Mesothelial cell of epicardium (in vitro differentiated cells): ENCODE data around the gene C1GALT1. TPM values are rescaled to one million over a fixed set of nuclear protein-coding genes. Genes with fewer than 3 reads are reported as not detected.
"Not testable (repeated sequence)": the region's sequence is repeated elsewhere in the genome, so short reads cannot be mapped to it uniquely, and the experiment has no call there.

ENCODE experiments used
- DNase-seq, 2 experiments: peaks; one replicate each; pipeline ENCODE4 v3.0.0; 2021; ENCODE audit warnings: low spot score in 2 of 2; ENCODE audit not compliant: unreplicated experiment in 2 of 2
- H3K27ac Mint-ChIP-seq: 2 replicates; pipeline ENCODE4 v1.8.0; 2021; ENCODE audit warnings: mixed read lengths
- H3K27me3 Mint-ChIP-seq: 2 replicates; pipeline ENCODE4 v1.8.0; 2021; ENCODE audit warnings: low read depth, mixed read lengths
- H3K36me3 Mint-ChIP-seq: 2 replicates; pipeline ENCODE4 v1.8.0; 2021; ENCODE audit warnings: mixed read lengths
- H3K4me1 Mint-ChIP-seq: 2 replicates; pipeline ENCODE4 v1.8.0; 2021; ENCODE audit warnings: mixed read lengths
- H3K4me3 Mint-ChIP-seq: 2 replicates; pipeline ENCODE4 v1.8.0; 2021; ENCODE audit warnings: mild to moderate bottlenecking, moderate library complexity, mixed read lengths
- H3K9me3 Mint-ChIP-seq: 2 replicates; pipeline ENCODE4 v1.8.0; 2021; ENCODE audit warnings: mixed read lengths
- total RNA-seq: library from RNA; stranded (reverse); gene quantifications from 3 replicates; pipeline ENCODE4 v1.2.1, GENCODE V29; 2021
- TF ChIP-seq, protein P1 (sequence below): fragments of 200-600 bp; sonication (generic); IDR thresholded peaks from one replicate; pipeline ENCODE4 v1.5.0; 2021; ENCODE audit warnings: antibody characterized with exemption; ENCODE audit not compliant: unreplicated experiment

Gene C1GALT1
- total RNA-seq, 1 donor from 2014 or later: 36.8 TPM

DNA sequence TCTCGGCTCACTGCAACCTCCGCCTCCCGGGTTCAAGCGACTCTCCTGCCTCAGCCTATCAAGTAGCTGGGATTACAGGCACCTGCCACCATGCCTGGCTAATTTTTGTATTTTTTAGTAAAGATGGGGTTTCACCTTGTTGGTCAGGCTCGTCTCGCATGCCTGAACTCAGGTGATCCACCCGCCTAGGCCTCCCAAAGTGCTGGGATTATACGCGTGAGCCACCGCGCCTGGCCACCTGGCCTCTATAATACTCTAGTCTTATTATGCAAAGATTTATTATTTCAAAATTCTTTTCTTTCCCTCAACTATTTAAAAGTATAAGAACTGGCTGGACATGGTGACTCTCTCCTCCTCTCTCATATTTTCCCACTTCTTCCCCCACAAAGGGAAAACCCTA is 30.0 kb upstream of the C1GALT1 start:
- Mint-ChIP-seq H3K27ac (no peak overlapping the region), H3K9me3 (peaks cover 15% of the 10 kb centered on the region), H3K4me1 (no peaks in the 10 kb centered on the region), H3K4me3 (no peak overlapping the region), H3K36me3 (peaks cover 3% of the 10 kb centered on the region), H3K27me3 (no peaks in the 10 kb centered on the region)
- DNase-seq: no peak
- TF ChIP-seq, protein P1, sequence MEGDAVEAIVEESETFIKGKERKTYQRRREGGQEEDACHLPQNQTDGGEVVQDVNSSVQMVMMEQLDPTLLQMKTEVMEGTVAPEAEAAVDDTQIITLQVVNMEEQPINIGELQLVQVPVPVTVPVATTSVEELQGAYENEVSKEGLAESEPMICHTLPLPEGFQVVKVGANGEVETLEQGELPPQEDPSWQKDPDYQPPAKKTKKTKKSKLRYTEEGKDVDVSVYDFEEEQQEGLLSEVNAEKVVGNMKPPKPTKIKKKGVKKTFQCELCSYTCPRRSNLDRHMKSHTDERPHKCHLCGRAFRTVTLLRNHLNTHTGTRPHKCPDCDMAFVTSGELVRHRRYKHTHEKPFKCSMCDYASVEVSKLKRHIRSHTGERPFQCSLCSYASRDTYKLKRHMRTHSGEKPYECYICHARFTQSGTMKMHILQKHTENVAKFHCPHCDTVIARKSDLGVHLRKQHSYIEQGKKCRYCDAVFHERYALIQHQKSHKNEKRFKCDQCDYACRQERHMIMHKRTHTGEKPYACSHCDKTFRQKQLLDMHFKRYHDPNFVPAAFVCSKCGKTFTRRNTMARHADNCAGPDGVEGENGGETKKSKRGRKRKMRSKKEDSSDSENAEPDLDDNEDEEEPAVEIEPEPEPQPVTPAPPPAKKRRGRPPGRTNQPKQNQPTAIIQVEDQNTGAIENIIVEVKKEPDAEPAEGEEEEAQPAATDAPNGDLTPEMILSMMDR: no peak

DNA sequence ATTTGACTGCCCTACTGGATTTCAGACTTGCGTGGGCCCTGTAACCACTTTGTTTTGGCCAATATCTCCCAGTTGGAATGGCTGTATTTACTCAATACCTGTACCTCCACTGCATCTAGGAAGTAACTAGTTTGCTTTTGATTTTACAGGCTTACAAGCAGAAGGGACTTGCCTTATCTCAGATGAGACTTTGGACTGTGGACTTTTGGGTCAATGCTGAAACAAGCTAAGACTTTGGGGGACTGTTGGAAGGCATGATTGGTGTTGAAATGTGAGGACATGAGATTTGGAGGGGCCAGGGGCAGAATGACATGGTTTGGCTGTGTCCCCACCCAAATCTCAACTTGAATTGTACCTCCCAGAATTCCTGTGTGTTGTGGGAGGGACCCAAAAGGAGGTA is 28.0 kb upstream of the C1GALT1 start:
- not testable (repeated sequence) for H3K4me1 Mint-ChIP-seq, H3K4me3 Mint-ChIP-seq, H3K27ac Mint-ChIP-seq, H3K36me3 Mint-ChIP-seq, H3K27me3 Mint-ChIP-seq, DNase-seq
- peaks cover 15% of the 10 kb centered on the region for H3K9me3 Mint-ChIP-seq

DNA sequence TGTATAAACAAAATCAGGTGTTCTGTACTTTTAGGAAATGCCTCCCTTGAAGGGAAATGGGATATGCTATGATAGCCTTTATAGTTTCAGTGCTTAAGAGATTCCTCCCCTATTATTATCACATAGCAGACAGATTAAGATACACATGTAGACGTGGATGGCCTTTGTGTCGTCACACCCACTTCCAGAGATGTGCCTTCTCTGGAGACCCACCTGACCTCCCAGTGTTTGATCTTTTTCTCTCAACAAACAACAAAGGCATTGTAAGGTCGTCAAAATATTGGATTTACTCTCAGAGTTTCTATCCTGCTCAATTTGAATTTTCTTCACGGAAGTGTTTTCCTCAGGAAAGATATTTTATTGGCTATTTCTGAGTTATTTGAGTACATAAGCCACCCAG is 25.7 kb upstream of the C1GALT1 start:
- Mint-ChIP-seq H3K4me1 (peaks cover 4% of the 10 kb centered on the region), H3K27me3 (no peaks in the 10 kb centered on the region), H3K9me3 (peaks cover 15% of the 10 kb centered on the region), H3K27ac (no peak overlapping the region), H3K36me3 (peaks cover 3% of the 10 kb centered on the region), H3K4me3 (no peak overlapping the region)
- DNase-seq: no peak
- TF ChIP-seq, protein P1: no peak

DNA sequence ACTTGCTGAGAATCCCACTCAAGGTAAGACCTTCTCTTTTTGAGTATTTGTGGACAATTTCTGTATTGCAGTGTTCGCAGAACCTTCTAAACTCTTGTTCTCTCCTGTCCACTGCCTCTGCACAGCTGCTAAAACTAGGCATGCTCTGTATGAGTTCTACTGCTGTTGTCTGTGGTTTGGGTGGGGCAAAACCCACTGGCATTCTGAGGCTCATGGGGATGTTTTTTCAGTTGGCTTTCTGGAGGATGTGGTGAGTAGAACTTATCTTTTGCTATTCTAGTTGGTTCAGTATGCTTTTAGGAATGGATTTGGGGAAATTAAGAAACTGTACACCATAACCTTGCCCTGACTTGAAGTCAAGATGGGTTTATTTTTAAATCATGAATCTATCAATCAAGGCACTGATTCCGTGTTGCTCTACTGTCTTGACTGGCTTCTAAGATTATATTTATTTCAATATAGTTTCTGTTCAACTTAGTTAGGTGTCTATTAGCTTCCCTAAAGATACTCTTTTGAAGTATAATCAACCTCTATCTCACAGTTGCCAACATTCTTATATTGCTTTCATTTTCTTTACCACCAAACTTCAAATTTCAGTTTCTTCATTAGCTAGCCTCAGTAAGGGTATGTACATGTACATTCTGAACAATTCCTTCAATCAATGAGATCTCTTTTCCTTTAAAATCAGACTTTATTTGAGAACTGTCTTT is 25.0 kb upstream of the C1GALT1 start:
- no peak for DNase-seq
- Mint-ChIP-seq H3K9me3 (peaks cover 15% of the 10 kb centered on the region), H3K27ac (no peak overlapping the region), H3K36me3 (peaks cover 3% of the 10 kb centered on the region), H3K4me3 (no peak overlapping the region), H3K4me1 (peaks cover 4% of the 10 kb centered on the region), H3K27me3 (no peaks in the 10 kb centered on the region)
- TF ChIP-seq, protein P1: no peak

DNA sequence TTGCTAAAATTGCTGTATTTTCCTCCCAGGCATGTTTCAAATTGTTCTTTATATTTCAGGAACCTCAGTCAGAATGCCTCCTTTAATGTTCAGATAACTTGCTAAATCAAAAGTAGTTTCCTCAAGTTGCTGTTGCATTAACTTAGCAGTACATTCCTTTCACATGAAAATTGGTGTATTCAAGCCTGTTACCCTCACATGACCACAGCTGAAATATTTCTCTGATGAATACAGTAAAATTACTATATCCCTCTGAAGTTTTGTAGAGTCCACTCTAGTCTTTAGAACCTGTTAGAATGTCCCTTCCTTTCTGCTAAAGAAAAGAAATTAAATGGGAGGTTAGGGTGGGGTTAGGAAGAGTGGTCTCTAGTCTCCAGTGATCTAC is 24.5 kb upstream of the C1GALT1 start:
- no peak overlapping the region for H3K27ac Mint-ChIP-seq
- TF ChIP-seq, protein P1: no peak
- peaks cover 3% of the 10 kb centered on the region for H3K36me3 Mint-ChIP-seq
- no peaks in the 10 kb centered on the region for H3K27me3 Mint-ChIP-seq
- no peak overlapping the region for H3K4me3 Mint-ChIP-seq
- DNase-seq: no peak
- H3K9me3 Mint-ChIP-seq: peaks cover 15% of the 10 kb centered on the region
- peaks cover 4% of the 10 kb centered on the region for H3K4me1 Mint-ChIP-seq

DNA sequence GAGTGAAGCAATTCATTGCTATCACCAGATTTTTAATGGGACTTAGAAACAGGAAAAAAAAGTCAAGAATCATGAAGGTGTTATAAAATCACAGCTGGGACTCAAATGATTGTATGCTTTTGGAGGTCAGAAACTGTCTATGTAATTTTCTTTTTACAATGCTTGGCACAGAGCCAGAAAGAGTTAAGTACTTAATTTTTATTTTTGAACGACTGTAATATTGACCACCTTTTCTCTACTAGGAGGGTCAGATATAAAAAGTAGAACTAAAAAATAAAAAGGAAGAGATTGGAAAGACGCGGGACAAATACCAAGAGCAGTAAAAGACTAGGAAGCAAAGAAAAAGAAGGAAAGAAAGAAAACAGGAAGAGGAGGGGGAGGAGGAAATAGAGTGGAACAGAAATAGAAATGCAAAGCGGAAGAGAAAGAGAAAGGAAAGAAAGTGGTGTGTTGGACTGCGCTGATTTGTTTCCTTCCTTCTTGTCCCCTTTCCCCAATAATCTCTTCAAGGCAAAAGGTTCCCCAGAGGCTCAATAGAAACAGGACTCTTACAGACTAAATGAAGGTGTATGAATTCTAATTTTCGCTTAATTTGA is 23.2 kb upstream of the C1GALT1 start:
- Mint-ChIP-seq H3K27ac (no peak overlapping the region), H3K4me1 (peaks cover 4% of the 10 kb centered on the region), H3K27me3 (no peaks in the 10 kb centered on the region), H3K4me3 (no peak overlapping the region), H3K9me3 (peaks cover 10% of the 10 kb centered on the region), H3K36me3 (peaks cover 3% of the 10 kb centered on the region)
- TF ChIP-seq, protein P1: no peak
- DNase-seq: no peak
